Measurements from ENCODE around the gene FARP2. TPM values are rescaled to one million over a fixed set of nuclear protein-coding genes. Genes with fewer than 3 reads are reported as not detected.

The FARP2 gene
- total and polyA plus RNA-seq, 4 donors, result 9.9 to 49.7 (median 27.4) TPM

DNA sequence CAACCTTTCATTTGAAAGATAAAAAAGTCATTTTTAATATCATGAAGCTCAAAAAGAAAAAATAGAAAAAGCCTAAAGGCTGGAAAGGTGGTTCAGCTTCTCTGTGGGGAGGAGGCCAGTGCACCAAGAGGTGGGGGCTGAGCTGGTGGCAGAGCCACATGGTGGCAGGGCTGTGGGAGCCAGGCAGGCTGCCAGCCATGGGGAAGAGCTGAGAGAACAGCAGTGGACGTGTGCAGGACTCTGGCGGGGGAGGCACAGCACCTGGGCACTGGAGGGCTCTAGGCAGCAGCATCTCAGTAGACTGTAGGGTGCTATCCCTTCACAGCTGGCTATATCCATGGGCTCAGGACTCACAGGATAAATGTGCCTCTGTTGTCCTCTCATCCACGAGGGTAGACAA lies 104.5 kb downstream of the FARP2 start:
- Histone ChIP-seq H3K9ac (ENCODE audit: insufficient read depth in 1 of 2, low read length in 2 of 2) (no peak overlapping the region), H3K27me3 (ENCODE audit: control insufficient read depth in 3 of 3, insufficient read depth in 3 of 3, low read length in 2 of 3) (no peaks in the 10 kb centered on the region), H3K4me3 (no peak overlapping the region), H3K36me3 (ENCODE audit: control insufficient read depth in 4 of 4, insufficient read depth in 4 of 4, low read length in 4 of 4) (peaks cover 0 to 9% (median 0%) of the 10 kb centered on the region in 4 donors), H3K9me3 (ENCODE audit: control insufficient read depth in 4 of 4, insufficient read depth in 3 of 4, low read length in 3 of 4) (no peaks in the 10 kb centered on the region), H3K27ac (ENCODE audit: low read depth in 1 of 2, low read length in 1 of 2) (no peak overlapping the region), H3K4me1 (ENCODE audit: control insufficient read depth in 5 of 5, insufficient read depth in 5 of 5, low read length in 5 of 5) (peaks cover 0 to 3% (median 0%) of the 10 kb centered on the region in 5 donors)
- TF ChIP-seq, protein P1, sequence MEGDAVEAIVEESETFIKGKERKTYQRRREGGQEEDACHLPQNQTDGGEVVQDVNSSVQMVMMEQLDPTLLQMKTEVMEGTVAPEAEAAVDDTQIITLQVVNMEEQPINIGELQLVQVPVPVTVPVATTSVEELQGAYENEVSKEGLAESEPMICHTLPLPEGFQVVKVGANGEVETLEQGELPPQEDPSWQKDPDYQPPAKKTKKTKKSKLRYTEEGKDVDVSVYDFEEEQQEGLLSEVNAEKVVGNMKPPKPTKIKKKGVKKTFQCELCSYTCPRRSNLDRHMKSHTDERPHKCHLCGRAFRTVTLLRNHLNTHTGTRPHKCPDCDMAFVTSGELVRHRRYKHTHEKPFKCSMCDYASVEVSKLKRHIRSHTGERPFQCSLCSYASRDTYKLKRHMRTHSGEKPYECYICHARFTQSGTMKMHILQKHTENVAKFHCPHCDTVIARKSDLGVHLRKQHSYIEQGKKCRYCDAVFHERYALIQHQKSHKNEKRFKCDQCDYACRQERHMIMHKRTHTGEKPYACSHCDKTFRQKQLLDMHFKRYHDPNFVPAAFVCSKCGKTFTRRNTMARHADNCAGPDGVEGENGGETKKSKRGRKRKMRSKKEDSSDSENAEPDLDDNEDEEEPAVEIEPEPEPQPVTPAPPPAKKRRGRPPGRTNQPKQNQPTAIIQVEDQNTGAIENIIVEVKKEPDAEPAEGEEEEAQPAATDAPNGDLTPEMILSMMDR (IDR thresholded peaks at IDR 0.05; ENCODE audit: control extremely low read depth, extremely low read depth), result no peak
- DNase-seq (no peak), ATAC-seq (ENCODE audit: insufficient read depth, low FRiP score) (no peak)
- 88 to 89% methylated on average over 3 of the region's 3 CpGs for WGBS, 2 donors

DNA sequence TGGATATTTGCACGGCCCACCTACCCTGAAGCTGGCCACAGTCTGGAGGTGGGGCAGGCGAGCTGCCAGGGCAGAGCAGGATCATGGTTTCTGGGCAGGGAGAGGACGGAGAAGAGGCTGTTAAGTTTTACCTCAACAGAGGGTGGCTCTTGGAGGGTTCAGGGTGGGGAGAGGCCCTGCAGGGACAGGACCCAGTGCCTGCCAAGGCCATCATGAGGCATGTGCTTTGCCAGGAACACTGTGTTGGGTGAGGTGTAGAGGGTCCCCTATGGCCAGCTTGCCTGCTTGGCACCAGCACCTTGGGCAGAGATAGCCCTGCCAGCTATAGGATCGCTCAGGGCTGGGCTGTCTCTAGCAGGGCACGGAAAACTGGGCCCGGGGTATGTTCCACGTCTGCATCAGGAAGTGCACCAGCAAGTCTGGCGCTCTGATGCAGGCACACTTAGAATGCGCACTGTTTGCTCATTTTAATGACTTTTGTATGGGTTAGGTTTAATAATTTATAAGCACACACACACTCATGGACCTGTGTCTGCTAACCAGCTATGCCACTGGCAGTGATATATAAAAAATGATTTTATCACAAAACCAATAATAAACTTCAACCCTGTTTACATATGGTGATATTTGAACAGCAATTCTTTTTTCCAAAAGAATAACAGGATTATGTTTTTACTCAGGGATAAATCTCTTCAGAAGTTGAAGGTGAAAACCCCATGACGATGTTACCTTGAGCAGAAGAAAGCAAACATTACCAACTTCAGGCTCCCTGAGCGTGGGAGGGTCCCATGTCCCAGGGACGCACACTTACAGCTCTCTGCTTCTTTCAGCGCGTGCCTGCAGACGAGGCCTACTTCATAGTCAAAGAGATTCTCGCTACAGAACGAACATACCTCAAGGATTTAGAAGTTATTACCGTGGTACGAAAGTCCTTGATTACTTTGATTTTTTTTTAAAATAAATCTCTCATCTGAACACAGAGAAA lies 105.9 kb downstream of the FARP2 start:
- H3K9me3 ChIP-seq (ENCODE audit: control insufficient read depth in 4 of 4, insufficient read depth in 3 of 4, low read length in 3 of 4), result no peaks in the 10 kb centered on the region
- TF ChIP-seq, protein P1 (IDR thresholded peaks at IDR 0.05; ENCODE audit: control extremely low read depth, extremely low read depth), result no peak
- no peak overlapping the region for H3K4me3 ChIP-seq
- WGBS, 2 donors, result 76 to 92% methylated on average over 19 of the region's 19 CpGs
- DNase-seq, result peak; percentile 11 to 48 (median 42)
- peak; percentile 28 for ATAC-seq (ENCODE audit: insufficient read depth, low FRiP score)
- no peaks in the 10 kb centered on the region for H3K27me3 ChIP-seq (ENCODE audit: control insufficient read depth in 3 of 3, insufficient read depth in 3 of 3, low read length in 2 of 3)
- peaks cover 0 to 3% (median 0%) of the 10 kb centered on the region in 5 donors for H3K4me1 ChIP-seq (ENCODE audit: control insufficient read depth in 5 of 5, insufficient read depth in 5 of 5, low read length in 5 of 5)
- no peak overlapping the region for H3K9ac ChIP-seq (ENCODE audit: insufficient read depth in 1 of 2, low read length in 2 of 2)
- peaks cover 0 to 9% (median 0%) of the 10 kb centered on the region in 4 donors for H3K36me3 ChIP-seq (ENCODE audit: control insufficient read depth in 4 of 4, insufficient read depth in 4 of 4, low read length in 4 of 4)
- H3K27ac ChIP-seq (ENCODE audit: low read depth in 1 of 2, low read length in 1 of 2), result no peak overlapping the region

DNA sequence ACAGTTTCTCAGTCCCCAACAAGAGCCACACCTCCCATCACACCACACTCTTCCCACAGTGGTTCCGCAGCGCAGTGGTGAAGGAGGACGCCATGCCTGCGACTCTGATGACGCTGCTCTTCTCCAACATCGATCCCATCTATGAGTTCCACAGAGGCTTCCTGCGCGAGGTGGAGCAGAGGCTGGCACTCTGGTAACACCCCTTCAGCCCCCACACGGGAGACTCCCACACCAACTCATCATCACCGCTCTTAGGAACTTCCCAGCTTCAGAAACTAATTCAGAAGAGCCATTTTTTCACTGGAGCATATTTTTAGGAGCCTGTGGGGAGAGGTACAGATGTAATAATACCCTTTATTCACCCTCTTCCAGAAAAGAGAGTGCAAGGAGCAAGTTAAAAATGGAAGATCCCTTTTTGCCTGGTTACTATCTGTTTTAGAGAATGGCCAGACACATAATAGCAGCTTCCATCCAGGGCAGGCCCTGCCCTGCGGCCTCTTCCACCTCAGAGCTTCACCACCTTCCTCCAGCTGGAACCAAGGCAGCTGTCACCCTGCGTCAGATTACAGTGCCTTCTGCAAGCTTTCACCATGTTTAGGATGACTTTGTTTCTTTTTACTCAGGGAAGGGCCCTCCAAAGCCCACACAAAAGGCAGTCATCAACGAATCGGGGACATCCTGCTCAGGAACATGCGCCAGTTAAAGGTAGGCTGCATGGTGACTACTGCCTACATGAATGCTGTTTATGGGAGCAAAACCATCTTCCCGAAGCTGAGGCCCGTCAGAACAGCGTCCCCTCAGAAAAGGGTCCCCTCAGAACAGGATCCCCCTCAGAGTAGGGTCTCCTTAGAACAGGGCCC lies 107.4 kb downstream of the FARP2 start:
- ATAC-seq (ENCODE audit: insufficient read depth, low FRiP score), result no peak
- H3K9me3 ChIP-seq (ENCODE audit: control insufficient read depth in 4 of 4, insufficient read depth in 3 of 4, low read length in 3 of 4), result no peaks in the 10 kb centered on the region
- WGBS, 2 donors, result 93 to 95% methylated on average over 18 of the region's 18 CpGs

More for the DNA sequence above, 107.4 kb downstream of the FARP2 start:
- H3K27ac ChIP-seq (ENCODE audit: low read depth in 1 of 2, low read length in 1 of 2), result no peak overlapping the region
- H3K4me1 ChIP-seq (ENCODE audit: control insufficient read depth in 5 of 5, insufficient read depth in 5 of 5, low read length in 5 of 5), result peaks cover 0 to 3% (median 0%) of the 10 kb centered on the region in 5 donors
- peaks cover 0 to 11% (median 0%) of the 10 kb centered on the region in 4 donors for H3K36me3 ChIP-seq (ENCODE audit: control insufficient read depth in 4 of 4, insufficient read depth in 4 of 4, low read length in 4 of 4)
- DNase-seq, result no peak
- no peaks in the 10 kb centered on the region for H3K27me3 ChIP-seq (ENCODE audit: control insufficient read depth in 3 of 3, insufficient read depth in 3 of 3, low read length in 2 of 3)
- TF ChIP-seq, protein P1 (IDR thresholded peaks at IDR 0.05; ENCODE audit: control extremely low read depth, extremely low read depth), result no peak
- no peak overlapping the region for H3K9ac ChIP-seq (ENCODE audit: insufficient read depth in 1 of 2, low read length in 2 of 2)
- H3K4me3 ChIP-seq, result no peak overlapping the region

All from lung (tissue), 12 donors.